HG03045 (cell line): ENCODE measurements around the gene ITPRIPL2.

Experiments used
- ATAC-seq: cut with Tn5 transposase; IDR thresholded peaks from one replicate; pipeline ENCODE4 v1.9.1; 2021; ENCODE audit warnings: mild to moderate bottlenecking, moderate library complexity; ENCODE audit not compliant: unreplicated experiment

ITPRIPL2 gene

GRCh38 chr16:19113577-19114358, at the start of gene ITPRIPL2:
ITPRIPL2 (plus strand) TSS chr16:19113964; CDS start chr16:19114462, 498 bp downstream.
- peak; percentile 43 for ATAC-seq

- no peak for ATAC-seq
Observed at GRCh38 chr16:19066988-19067348, 46.8 kb upstream of the ITPRIPL2 start.

DNA sequence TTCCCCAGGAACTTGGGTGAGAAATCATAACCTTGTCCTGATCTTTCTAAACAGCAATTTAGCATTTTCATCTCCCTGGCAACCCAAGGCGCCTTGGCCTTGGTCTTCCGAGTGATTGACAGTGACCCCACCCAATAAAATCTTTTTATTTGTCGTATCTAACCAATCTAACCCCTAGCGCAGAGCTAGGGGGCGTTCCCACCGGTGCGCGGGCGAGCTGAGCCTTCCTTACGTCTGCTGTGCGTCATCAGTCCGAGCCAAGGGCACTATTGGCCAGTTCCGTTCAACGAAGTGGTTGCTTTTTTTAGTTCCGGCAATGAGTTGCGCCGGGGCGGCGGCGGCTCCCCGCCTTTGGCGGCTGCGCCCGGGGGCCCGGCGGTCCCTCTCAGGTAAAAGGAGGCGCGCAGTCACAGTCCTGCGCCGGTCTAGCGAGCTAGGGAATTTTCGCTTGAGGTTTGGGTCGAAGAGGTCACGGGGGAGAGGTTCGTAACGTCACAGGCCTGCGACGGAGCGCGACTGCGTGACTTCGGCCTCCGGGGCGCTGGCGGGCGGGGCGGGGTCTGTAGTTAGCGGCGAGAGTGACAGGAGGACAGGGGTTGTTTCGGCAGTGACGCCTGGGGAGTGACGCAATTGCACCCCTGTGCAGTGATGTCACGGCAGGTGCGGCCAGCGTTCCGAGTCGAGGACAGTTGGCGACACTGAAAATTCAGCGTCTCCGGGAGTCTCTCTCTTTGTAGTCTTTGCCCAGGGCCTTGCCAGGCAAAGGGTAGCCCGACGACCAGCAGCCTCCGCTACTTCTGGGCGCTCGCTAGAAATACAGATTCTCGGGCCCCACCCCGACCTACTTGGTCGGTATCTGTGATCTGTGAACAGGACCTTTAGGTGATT, 46.2 kb upstream of the ITPRIPL2 start, which contains the start of gene COQ7:
TSS of gene COQ7 (plus strand) at position 266 of the 888 bp plus-strand sequence. CDS start at position 317, 51 bp downstream.
- peak; percentile 85 for ATAC-seq

DNA sequence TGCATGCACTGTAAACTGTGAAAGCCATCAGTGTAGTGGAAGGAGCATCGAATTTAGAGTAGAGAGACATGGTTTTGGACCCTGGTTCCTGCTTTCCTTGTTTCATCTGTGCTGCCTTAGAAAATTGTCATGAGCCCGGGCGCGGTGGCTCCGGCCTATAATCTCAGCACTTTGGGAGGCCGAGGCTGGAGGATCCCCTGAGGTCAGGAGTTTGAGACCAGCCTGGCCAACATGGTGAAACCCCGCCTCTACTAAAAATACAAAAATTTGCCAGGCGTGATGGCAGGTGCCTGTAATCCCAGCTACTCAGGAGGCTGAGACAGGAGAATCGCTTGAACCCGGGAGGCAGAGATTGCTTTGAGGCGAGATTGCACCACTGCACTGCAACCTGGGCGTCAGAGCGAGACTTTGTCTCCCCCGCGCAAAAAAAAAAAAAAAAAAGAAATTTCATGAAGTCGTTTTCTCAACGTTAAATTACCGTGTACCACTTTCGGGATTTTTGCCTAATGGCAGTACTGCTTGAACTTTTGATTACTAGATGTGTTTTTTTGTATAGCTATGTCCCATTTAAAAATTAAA, 45.4 kb upstream of the ITPRIPL2 start:
- no peak for ATAC-seq

- no peak for ATAC-seq
Observed at GRCh38 chr16:19071811-19072777, 41.7 kb upstream of the ITPRIPL2 start.

GRCh38 chr16:19073344-19073743, 40.4 kb upstream of the ITPRIPL2 start:
- ATAC-seq = no peak

DNA sequence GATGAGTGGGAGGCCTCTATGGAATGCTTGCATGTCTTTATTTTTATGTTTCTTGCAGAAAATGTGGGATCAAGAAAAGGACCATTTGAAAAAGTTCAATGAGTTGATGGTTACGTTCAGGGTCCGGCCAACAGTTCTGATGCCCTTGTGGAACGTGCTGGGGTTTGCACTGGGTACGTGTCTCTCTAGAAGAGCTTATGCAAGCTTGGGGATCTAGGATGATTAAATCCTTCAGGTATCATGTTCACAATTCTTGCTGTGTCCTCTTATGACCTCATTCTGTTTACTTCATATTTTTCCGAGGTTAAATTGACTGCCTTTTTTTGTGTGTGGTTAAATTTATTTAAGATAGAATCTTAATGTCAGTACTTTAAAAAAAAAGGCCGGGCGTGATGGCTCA, 39.9 kb upstream of the ITPRIPL2 start:
- no peak for ATAC-seq

DNA sequence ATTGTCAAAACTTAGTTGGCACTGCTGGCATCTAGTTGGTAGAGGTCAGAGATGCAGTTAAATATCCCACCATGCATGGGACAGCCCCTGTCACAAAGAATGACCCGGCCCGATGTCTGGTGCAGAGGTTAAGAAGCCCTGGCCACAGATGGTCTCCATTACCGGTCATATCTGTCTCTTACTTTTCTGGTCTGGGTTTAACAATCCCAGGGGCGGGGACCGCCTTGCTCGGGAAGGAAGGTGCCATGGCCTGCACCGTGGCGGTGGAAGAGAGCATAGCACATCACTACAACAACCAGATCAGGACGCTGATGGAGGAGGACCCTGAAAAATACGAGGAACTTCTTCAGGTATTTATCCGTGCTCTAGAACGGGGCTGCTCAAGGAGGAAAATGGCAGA, 38.3 kb upstream of the ITPRIPL2 start:
- ATAC-seq = no peak

DNA sequence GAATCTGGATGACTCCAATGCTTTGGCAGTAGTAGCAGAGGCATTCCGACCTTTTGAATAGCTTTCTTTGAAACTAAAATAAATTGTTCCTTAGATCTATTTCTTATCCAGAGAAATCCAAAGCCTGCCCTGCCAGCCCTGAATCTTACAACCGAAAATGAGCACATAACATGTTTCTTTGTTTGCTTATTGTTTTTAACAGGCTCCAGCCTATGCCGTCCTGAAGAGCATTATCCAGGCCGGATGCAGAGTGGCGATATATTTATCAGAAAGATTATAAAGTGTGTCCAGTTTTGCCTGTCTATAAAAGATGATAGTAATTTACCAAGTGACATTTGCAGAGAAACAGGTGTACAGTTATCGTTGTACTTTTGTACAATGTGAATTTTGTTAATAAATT, 35.9 kb upstream of the ITPRIPL2 start:
- ATAC-seq = no peak

DNA sequence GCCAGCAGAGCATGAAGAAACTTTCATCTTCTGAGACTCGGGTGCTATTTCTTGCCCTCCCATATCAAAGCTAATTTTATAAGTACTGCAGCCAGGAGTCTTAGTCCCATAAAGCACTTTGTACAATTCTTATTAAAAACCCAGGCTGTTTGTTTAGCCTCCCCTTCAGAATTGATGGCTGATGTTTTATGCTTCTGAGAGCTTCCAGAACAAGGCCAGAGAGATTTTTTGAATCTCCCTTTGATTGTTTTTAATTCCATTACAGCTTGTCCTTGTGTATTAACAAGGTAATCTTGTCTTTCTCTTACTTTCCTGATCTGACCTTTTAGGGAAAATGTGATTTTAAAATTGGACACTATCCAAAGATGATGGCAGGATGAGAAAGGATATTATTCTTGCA, 30.1 kb upstream of the ITPRIPL2 start:
- ATAC-seq = no peak

DNA sequence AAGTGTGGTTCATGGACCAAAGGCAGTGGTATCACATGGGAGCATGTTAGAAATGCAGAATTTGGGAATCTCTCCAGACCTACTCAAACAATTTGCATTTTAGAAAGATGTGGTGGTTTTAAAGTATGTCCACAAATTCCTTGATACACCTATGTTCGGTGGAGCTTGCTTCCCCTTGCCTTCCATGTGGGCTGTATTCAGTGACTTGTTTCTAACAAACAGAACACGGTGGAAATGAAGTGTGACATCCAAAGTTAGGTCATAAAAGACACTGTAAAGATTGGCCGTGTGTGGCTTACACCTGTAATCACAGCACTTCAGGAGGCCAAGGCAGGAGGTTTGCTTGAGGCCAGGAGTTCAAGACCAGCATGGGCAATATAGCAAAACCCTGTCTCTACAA, 29.6 kb upstream of the ITPRIPL2 start:
- ATAC-seq = no peak

GRCh38 chr16:19084879-19085278, 28.9 kb upstream of the ITPRIPL2 start:
- no peak for ATAC-seq

DNA sequence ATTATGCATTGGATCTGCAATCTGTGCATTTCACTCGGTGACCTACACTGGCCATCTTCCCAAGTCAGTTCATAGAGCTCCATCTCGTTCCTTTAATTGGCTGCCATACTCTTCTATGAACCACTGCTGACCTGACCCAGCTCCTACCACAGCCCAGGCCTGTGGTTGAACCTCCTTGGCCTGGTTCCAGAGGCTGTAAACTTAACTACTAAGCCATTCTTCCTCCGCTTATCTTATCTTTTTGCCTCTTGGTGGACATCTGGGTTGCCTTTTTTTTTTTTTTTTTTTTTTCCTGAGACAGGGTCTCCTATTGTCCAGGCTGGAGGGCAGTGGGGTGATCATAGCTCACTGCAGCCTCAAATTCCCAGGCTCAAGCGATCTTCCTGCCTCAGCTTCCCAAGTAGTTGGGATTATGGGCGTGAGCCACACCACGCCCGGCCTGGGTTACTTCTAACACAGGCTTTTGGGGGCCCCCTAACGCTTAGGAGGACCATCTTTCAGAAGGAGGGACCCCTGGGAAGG, 28.0 kb upstream of the ITPRIPL2 start:
- ATAC-seq = no peak

- ATAC-seq = peak; percentile 79
Observed at GRCh38 chr16:19086322-19087199, 27.2 kb upstream of the ITPRIPL2 start.

DNA sequence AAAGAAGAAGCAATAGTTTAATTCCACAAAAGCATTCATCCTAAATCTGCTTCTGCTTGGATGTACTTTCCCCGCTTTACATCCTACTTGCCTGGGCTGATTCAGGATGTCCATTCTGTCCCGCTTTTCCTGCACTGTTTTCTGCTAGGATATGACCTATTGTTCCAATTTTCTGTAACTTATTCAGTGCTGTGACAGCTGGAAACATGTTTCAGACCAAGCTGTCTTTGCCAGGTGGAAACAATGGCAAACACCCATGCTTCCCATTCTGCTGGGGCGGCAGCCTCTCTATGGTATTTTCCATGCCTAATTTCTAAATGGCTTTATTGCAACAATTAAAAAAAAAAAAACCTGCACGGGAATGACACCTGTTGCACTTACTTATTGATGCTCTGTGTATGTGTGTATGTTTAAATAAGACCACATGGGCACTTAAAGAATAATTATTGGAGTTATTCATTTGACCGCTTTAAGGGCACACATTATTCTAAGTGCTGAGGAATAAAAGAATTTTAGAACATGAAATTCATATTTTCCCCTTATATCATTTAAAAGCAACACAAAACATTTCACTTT, 25.3 kb upstream of the ITPRIPL2 start:
- ATAC-seq = no peak

DNA sequence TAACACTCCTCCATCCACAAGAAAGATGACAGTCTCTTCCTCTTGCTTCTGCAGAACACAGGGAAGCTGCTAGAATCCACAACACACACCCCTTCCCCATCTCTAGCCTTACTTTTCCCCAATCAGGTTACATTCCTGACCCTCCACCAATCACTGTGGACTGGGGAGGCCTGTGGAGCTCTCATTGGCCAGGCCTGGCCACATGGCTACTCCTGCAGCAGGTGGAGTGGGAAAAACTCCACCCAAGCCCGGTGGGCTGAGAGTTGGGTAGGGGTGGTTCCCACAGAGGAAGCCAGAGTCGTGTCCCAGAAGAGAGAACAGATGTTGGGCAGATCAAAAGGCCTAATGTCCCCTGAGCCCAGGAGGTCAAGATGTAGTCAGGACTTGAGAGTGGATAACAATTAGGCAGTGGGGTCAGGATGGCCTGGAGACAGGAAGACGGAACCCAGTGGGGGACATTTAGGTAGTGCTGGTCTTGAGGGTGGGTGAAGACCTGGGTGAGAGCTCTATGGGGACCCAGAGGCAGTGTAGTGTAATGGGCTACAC, 24.3 kb upstream of the ITPRIPL2 start:
- ATAC-seq = no peak

DNA sequence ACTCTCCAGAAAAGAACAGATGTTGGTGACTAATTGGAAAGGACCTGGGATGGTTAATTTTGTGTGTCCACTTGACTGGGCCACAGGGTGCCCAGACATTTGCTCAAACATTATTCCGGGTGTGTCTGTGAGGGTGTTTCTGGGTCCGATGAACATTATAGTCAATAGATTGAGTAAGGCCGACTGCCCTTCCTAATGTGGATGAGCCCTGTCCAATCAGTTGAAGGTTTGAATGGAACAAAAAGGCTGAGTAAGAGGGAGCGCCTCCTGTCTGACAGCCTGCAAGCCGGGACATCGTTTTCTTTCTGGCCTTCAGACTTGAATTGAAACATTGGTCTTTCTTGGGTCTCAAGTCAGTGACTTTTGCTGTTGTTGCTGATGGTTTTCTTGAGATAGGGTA, 22.8 kb upstream of the ITPRIPL2 start:
- ATAC-seq = no peak

GRCh38 chr16:19092653-19093410, 20.9 kb upstream of the ITPRIPL2 start:
- no peak for ATAC-seq
